ENCODE data around the gene CRIP2. TPM values are rescaled to one million over a fixed set of nuclear protein-coding genes. Genes with fewer than 3 reads are reported as not detected.

Gene CRIP2
- total and polyA plus RNA-seq, 9 of the 15 experiments (the other 6 are each of a cell fraction or from before 2014, with no cell fraction given) = 0.18 to 2.0 (median 0.69) TPM; not detected in 1

GRCh38 chr14:105480807-105481801 is 6.5 kb downstream of the CRIP2 start (continued):
- TF ChIP-seq THAP12 (CRISPR knock-in tag; IDR thresholded peaks at IDR 0.05) (no peak), RCOR1 (IDR thresholded peaks at IDR 0.05; ENCODE audit: borderline replicate concordance in 1 of 2, low read depth in 2 of 2, low read length in 2 of 2) (0 out of 4 replicates have a peak, but pooled peaks of 1 of the 2 experiments have one; percentile 69), ZMIZ1 (IDR thresholded peaks at IDR 0.05; ENCODE audit: low read depth in 2 of 2, low read length in 2 of 2) (0 out of 4 replicates have a peak, but pooled peaks of 1 of the 2 experiments have one; percentile 19), ZNF408 (CRISPR knock-in tag; IDR thresholded peaks at IDR 0.05; ENCODE audit: low read depth) (no peak), CHD4 (IDR thresholded peaks at IDR 0.05; ENCODE audit: insufficient read depth, insufficient replicate concordance, low read depth, low read length, poor library complexity, severe bottlenecking) (no peak), HDAC1 (IDR thresholded peaks at IDR 0.05) (peak in 1 of 2 experiments; percentile 61; a peak in 2 of 4 replicates), CCNT2 (IDR thresholded peaks at IDR 0.05; ENCODE audit: borderline replicate concordance, extremely low read depth, insufficient read length, low read depth, low read length) (no peak), CHD2 (IDR thresholded peaks at IDR 0.05; ENCODE audit: low read depth, low read length) (peak; percentile 57; the same call in 1 of the 2 replicates), CTCF (IDR thresholded peaks at IDR 0.05 in 2 of 3, conservative IDR thresholded peaks at IDR 0.05 in 1 of 3; ENCODE audit: insufficient read depth in 2 of 3, low read depth in 1 of 3, low read length in 3 of 3) (peak; percentile 92 to 98 (median 93)), AFF1 (IDR thresholded peaks at IDR 0.05; ENCODE audit: low read depth in 1 of 2, partially characterized antibody in 2 of 2) (no peak), ZNF695 (CRISPR knock-in tag; IDR thresholded peaks at IDR 0.05) (no peak)
